Stimulated activated naive B cell treated with anti-CD40 and anti-IgM and Interleukin-4, amounts not matched to agents 10 μg/mL and 1 μg/mL and 100 μg/mL, for 72 hours (primary cell): ENCODE measurements around the gene TMEM253.

Source experiments
- ATAC-seq, 2 donors: fragments of 150-1000 bp; cut with Tn5 transposase; replicated peaks; 2 replicates each; pipeline ENCODE4 v1.10.0; 2021; ENCODE audit warnings: moderate library complexity in 1 of 2
- DNase-seq: peaks from one replicate; pipeline ENCODE4 v3.0.0; 2021
- H3K27ac Mint-ChIP-seq: one replicate; pipeline ENCODE4 v1.8.0; 2022; ENCODE audit warnings: mild to moderate bottlenecking, mixed read lengths
- H3K27me3 Mint-ChIP-seq, 2 donors: one replicate each; pipeline ENCODE4 v1.8.0; 2022; ENCODE audit warnings: mixed read lengths in 2 of 2
- H3K36me3 Mint-ChIP-seq, 2 donors: one replicate each; pipeline ENCODE4 v1.8.0; 2022; ENCODE audit warnings: mixed read lengths in 2 of 2, mild to moderate bottlenecking in 1 of 2
- H3K4me1 Mint-ChIP-seq, 2 donors: one replicate each; pipeline ENCODE4 v1.8.0; 2022; ENCODE audit warnings: mixed read lengths in 2 of 2, mild to moderate bottlenecking in 1 of 2
- H3K4me3 Mint-ChIP-seq, 2 donors: one replicate each; pipeline ENCODE4 v1.8.0; 2022; ENCODE audit warnings: mild to moderate bottlenecking in 2 of 2, mixed read lengths in 2 of 2, moderate library complexity in 1 of 2
- H3K9me3 Mint-ChIP-seq, 2 donors: one replicate each; pipeline ENCODE4 v1.8.0; 2022; ENCODE audit warnings: mixed read lengths in 2 of 2, mild to moderate bottlenecking in 1 of 2

Gene TMEM253

DNA sequence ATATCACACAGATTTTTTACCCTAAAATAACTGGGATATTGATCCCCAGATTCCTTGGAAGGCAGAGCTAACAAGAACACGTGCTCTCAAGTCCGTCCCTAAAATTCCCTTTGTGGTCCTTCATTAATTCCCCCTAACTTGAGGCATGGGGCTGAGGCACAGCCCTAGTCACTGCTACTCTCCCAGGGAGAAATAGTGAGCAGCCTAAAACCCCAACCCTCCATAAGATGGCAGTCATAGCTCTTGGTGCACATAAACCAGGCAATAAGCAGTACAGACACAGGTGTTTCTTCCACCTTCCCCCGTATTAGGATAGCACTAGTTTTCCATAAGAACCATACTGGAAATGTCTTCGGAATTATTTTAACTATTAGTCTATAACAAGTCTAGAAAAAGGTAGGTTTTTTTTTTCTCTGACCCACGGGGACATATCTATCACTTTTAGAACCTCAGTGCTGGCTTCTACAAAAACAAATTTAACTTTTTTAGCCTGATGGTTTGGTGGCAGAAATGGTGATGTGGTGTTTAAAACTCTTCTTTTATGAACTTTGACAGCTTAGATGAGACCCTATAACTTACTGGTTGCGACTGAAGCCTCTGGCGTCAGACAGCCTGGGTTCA is 33.9 kb upstream of the TMEM253 start:
- peaks cover 31 to 52% of the 10 kb centered on the region in 2 donors for H3K27me3 Mint-ChIP-seq
- no peak overlapping the region for H3K27ac Mint-ChIP-seq
- peaks cover 31 to 35% of the 10 kb centered on the region in 2 donors for H3K4me1 Mint-ChIP-seq
- H3K4me3 Mint-ChIP-seq: no peak overlapping the region
- H3K36me3 Mint-ChIP-seq: no peaks in the 10 kb centered on the region
- ATAC-seq (no peak), DNase-seq (no peak)
- H3K9me3 Mint-ChIP-seq: no peaks in the 10 kb centered on the region

DNA sequence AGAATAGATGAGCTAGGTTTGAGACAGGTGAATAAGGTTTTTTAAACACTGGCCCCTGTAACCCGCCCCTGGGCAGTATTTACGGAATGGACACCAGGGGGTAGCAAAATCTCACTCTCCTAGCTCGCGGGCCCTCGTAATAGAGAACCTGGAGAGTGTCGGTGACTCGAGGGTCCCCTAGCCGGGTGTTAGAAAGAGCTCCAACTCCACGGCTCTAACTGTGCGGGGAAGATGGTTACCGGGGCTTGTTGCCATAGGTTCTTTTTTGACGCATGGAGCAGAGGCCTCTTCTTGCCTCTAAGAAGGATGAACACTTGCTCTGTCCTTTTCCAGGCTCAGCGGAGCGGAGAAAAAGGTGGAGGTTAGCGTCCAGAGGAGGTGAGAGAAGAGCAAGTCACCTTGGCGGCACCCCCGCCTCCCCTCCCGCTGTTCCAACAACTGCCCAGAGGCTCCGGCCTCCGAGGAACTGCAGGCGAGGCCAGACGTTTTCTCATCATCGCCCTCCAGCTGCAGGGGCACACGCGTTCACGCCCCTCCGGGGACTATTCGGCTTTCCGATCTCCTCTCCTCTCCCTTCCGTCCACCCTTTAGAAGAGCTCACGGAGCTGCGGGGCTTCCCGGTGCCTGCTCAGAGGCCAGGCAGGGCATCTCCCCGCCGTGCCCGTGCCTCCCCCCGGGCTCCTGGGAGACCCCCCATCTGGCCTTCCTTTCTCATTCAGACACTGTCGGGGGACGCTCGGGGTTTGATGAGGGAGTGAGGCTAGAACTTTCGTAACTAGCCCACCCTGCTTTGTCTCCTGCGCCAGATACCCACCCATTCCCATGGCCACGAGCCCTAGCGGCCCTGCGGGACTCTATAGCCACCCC is 32.1 kb upstream of the TMEM253 start:
- Mint-ChIP-seq H3K27me3 (peaks cover 33 to 45% of the 10 kb centered on the region in 2 donors), H3K4me3 (peak overlapping the region; percentile 85 to 88), H3K9me3 (no peaks in the 10 kb centered on the region), H3K4me1 (peaks cover 41 to 42% of the 10 kb centered on the region in 2 donors), H3K27ac (no peak overlapping the region), H3K36me3 (no peaks in the 10 kb centered on the region)
- ATAC-seq: peak; percentile 41 to 47
- peak; percentile 43 for DNase-seq

DNA sequence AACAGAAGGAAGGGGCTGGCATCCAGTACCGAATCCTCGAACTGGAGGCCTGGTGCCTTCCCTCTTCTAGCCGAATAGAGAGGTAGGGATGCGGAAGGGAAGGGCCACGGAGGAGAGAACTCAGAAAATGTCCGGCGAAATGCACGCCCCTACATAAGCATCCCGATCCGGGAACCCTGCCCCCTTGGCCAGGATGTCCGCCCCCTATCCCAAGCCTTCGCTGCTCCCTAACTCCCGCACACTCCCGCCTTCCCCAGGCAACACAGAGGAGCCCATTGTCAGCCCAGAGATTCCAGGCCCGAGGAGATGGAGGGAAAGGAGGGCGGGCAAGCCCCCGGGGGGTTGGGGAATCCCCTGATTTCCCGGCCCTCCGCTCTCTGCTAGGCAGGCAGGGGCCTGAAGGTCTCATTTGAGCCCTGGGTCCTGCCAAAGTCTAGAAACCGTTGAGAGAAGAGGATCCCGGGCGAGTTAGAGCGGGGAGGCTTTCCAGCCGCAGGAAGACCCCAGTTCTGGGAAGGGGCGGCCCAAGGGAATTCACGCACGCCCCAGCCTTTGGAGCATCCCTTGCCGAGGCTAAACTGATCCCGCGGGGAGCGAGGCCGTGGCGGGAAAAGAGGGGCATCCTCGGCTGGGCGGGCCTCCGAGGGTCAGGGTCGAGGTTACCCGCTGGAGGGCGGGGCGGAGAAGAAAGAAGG is 31.3 kb upstream of the TMEM253 start:
- H3K4me1 Mint-ChIP-seq: peaks cover 41 to 42% of the 10 kb centered on the region in 2 donors
- peaks cover 33 to 43% of the 10 kb centered on the region in 2 donors for H3K27me3 Mint-ChIP-seq
- H3K36me3 Mint-ChIP-seq: no peaks in the 10 kb centered on the region
- DNase-seq: no peak
- ATAC-seq: no peak
- H3K4me3 Mint-ChIP-seq: peak overlapping the region; percentile 85 to 88
- no peaks in the 10 kb centered on the region for H3K9me3 Mint-ChIP-seq
- peak overlapping the region; percentile 27 for H3K27ac Mint-ChIP-seq

DNA sequence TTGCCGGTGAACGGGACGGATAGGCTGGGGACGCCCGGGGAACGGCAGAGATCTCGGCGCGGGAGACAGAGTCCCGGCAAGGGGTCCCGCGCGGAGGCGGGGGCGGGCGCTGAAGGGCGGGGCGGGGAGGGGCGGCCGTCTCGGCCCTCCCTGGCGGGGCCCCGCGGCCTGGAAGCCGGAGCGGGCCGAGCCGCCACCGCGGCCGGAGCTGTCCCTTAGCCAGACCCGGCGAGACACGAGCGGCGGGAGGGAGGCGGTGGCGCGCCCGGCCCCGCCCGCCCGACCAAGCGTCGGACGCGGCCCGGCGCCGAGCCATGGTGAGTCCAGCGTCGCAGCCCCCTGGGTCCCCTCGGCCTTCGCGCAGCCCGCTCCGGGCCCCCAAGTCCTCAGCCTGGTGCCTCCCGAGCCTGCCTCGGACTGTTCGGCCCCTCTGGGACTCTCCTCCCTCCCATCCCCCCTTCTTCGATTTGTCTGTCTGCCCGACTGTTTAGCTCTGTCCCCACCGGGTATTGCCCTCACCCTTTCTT is 30.7 kb upstream of the TMEM253 start, which contains the start of gene ARHGEF40:
Gene ARHGEF40, plus strand, starts transcription at position 222 of the 527 bp plus-strand sequence. Its CDS starts 93 bp downstream, at position 315.
- Mint-ChIP-seq H3K4me3 (peak within 1 kb of the TSS; percentile 88), H3K9me3 (no peaks in the 10 kb centered on the region), H3K4me1 (peaks cover 41 to 42% of the 10 kb centered on the region in 2 donors), H3K27ac (peak within 1 kb of the TSS; percentile 80), H3K36me3 (no peaks in the 10 kb centered on the region), H3K27me3 (peaks cover 31 to 37% of the 10 kb centered on the region in 2 donors)
- peak; percentile 1 to 8 for ATAC-seq
- peak; percentile 17 for DNase-seq

DNA sequence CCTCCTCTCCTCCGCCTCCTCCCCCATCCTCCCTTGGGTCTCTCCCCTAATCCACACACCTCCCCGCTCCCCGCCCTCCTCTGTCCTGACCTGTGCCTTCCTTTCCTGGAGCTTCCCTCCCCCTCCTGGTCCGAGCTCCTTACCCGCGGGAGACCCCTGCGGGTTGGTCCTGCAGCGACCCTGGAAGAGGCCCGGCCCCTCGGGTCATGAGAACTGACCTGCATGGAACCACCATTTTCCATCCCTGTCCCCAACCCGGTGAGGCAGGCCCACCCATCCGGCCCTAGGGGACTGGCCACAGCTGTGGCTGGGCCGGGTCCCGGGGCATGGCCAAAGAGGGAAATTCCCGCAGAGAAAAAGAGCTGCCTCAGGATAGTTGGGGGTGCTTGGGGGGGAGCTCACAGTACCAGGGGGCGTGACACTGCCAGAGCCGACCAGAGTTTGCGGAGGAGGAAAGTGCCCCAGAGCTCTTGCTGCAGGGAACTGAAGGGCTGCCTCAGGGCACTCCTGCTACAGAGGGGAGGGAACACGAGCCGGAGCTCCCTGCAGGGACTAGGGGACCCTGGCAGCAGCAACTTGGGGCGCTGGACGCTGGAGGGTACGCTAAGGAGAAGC is 30.1 kb upstream of the TMEM253 start:
- Mint-ChIP-seq H3K27ac (peak overlapping the region; percentile 80), H3K4me1 (peaks cover 41 to 42% of the 10 kb centered on the region in 2 donors), H3K4me3 (peak overlapping the region; percentile 87 to 88), H3K27me3 (peaks cover 26 to 32% of the 10 kb centered on the region in 2 donors), H3K36me3 (no peaks in the 10 kb centered on the region), H3K9me3 (no peaks in the 10 kb centered on the region)
- peak; percentile 52 to 53 for ATAC-seq
- no peak for DNase-seq

DNA sequence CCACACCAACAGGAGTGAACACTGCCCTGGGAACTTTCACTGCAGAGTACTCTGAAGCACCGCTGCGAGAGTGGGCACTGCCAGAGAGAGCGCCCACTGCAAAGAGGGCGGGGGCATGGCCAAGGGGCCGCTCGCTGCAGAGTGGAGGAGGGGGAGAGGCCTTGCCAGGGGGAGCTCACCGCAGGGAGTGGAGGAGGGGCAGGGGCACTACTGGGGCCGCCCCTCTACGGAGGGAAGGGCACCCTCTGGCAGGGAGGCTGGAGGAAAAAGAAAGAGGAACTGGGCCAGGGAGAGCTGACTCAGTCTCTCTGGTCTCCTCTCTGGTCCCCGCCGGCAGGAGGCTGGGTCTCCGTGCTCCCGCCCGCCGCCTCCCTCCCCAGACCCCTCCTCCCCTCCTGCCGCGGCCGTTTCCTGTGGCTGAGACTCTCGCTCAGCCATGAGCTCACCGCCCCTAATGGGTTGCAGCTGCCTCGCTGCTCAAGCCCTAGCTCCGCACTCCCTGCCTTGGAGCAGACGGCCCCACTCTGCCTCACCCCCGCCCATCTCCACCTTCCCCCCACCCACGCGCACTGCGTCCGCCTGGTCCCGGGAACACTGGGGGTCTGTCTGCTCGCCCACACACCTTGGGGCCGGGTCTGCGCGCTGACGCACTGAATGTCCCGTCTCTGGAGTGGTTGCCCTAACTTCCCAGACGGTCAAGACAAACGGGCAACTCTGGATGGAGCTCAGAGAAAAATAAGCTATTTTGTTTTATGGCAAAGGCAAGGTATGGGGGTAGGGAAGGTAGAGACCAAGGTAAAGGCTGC is 29.4 kb upstream of the TMEM253 start:
- no peaks in the 10 kb centered on the region for H3K9me3 Mint-ChIP-seq
- H3K4me3 Mint-ChIP-seq: peak overlapping the region; percentile 87 to 88
- ATAC-seq: peak; percentile 76 to 78
- peak; percentile 69 for DNase-seq
- H3K27me3 Mint-ChIP-seq: peaks cover 19 to 25% of the 10 kb centered on the region in 2 donors
- H3K4me1 Mint-ChIP-seq: peaks cover 42 to 43% of the 10 kb centered on the region in 2 donors
- H3K36me3 Mint-ChIP-seq: peaks cover 0 to 2% of the 10 kb centered on the region in 2 donors
- H3K27ac Mint-ChIP-seq: peak overlapping the region; percentile 77

DNA sequence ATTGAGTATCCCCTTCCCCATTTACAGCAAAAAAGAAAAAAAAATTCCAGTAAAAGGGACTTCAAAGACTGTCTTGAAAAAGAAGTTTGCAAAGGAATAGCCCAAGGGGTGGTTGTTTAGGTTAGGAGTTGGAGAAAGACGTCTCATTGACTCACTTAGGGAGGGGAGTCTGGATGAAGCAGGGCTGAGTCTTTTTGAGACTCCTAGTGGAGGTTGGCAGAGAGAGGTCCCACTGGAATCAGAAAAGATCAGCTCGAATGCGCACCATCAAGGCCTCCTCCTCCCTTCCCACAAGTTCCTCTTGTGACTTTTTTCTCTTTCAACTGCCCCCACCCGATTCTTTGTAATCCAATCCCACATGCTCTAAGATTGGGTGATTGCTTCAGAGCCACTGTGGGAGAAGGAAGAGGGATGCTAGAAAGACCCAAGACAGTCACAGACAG is 28.8 kb upstream of the TMEM253 start:
- Mint-ChIP-seq H3K27ac (peak overlapping the region; percentile 77), H3K4me1 (peaks cover 42 to 43% of the 10 kb centered on the region in 2 donors), H3K4me3 (peak overlapping the region; percentile 87 to 88), H3K27me3 (peaks cover 15 to 19% of the 10 kb centered on the region in 2 donors), H3K36me3 (peaks cover 0 to 2% of the 10 kb centered on the region in 2 donors), H3K9me3 (no peaks in the 10 kb centered on the region)
- DNase-seq: no peak
- no peak for ATAC-seq

DNA sequence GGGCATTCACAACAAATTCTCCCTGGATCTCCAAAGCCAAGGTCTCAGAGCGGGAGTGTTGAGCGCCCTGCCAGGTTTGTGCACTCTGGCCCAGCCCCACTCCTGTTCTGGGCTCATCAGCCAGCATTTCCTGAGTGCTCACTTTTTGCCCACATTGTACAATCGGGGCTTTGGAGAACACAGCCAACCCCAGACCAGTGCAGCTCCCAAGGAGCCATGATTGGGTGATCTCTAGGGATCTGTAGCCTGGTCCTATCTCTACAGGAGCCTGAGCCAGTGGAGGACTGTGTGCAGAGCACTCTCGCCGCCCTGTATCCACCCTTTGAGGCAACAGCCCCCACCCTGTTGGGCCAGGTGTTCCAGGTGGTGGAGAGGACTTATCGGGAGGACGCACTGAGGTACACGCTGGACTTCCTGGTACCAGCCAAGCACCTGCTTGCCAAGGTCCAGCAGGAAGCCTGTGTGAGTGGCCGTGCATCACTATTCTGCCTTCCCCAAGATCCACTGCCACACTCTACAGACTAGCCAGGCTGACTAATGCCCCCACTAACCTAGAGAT is 28.0 kb upstream of the TMEM253 start:
- no peaks in the 10 kb centered on the region for H3K9me3 Mint-ChIP-seq
- no peak overlapping the region for H3K27ac Mint-ChIP-seq
- peaks cover 0 to 2% of the 10 kb centered on the region in 2 donors for H3K36me3 Mint-ChIP-seq
- peaks cover 10 to 18% of the 10 kb centered on the region in 2 donors for H3K27me3 Mint-ChIP-seq
- peaks cover 46 to 48% of the 10 kb centered on the region in 2 donors for H3K4me1 Mint-ChIP-seq
- ATAC-seq: no peak
- no peak for DNase-seq
- no peak overlapping the region for H3K4me3 Mint-ChIP-seq

DNA sequence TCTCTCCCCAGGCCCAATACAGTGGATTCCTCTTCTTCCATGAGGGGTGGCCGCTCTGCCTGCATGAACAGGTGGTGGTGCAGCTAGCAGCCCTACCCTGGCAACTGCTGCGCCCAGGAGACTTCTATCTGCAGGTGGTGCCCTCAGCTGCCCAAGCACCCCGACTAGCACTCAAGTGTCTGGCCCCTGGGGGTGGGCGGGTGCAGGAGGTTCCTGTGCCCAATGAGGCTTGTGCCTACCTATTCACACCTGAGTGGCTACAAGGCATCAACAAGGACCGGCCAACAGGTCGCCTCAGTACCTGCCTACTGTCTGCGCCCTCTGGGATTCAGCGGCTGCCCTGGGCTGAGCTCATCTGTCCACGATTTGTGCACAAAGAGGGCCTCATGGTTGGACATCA is 26.9 kb upstream of the TMEM253 start:
- H3K9me3 Mint-ChIP-seq: no peaks in the 10 kb centered on the region

DNA sequence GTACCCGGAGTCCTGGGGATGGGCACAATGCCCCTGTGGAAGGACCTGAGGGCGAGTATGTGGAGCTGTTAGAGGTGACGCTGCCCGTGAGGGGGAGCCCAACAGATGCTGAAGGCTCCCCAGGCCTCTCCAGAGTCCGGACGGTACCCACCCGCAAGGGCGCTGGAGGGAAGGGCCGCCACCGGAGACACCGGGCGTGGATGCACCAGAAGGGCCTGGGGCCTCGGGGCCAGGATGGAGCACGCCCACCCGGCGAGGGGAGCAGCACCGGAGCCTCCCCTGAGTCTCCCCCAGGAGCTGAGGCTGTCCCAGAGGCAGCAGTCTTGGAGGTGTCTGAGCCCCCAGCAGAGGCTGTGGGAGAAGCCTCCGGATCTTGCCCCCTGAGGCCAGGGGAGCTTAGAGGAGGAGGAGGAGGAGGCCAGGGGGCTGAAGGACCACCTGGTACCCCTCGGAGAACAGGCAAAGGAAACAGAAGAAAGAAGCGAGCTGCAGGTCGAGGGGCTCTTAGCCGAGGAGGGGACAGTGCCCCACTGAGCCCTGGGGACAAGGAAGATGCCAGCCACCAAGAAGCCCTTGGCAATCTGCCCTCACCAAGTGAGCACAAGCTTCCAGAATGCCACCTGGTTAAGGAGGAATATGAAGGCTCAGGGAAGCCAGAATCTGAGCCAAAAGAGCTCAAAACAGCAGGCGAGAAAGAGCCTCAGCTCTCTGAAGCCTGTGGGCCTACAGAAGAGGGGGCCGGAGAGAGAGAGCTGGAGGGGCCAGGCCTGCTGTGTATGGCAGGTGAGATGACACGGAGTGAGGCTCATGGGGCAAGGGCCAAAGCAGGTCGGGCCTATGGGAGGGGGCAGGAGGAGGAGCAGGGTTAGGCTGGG is 26.2 kb upstream of the TMEM253 start:
- H3K27ac Mint-ChIP-seq: peak overlapping the region; percentile 49

More for the DNA sequence above, 26.9 kb upstream of the TMEM253 start:
- peaks cover 5 to 9% of the 10 kb centered on the region in 2 donors for H3K27me3 Mint-ChIP-seq
- no peak overlapping the region for H3K4me3 Mint-ChIP-seq
- peaks cover 41 to 44% of the 10 kb centered on the region in 2 donors for H3K4me1 Mint-ChIP-seq
- DNase-seq: no peak
- H3K36me3 Mint-ChIP-seq: peaks cover 0 to 2% of the 10 kb centered on the region in 2 donors
- ATAC-seq: no peak
- H3K27ac Mint-ChIP-seq: no peak overlapping the region

DNA sequence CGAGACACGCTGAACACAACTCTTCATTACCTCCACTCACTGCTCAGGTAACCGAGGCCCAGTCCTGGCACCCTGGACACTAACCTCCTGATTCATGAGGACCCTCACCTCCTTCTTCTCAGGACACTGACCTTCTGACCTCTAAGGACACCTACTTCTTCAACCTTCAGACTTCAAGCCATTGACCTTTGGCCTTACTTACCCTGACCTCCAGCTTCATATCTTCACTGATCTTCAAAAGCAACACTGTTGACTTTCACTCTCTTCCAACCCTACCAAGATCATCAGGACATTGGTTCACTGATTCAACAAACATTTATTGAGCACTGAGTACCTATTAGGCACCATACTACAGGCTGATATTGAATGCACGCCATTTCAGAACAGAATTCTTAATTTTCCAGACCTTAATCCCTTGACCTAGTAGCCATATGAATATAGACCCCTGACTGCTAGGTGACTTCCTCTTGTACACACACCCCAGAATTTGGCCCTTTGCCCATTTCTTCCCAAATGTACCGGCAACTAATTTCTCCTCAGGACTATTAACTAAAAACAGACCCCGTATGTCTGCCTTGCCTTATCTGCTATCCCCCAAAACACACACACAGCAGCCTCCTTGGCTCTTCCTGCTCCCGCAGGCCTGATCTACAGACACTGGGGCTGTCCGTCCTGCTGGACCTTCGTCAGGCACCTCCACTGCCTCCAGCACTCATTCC is 25.0 kb upstream of the TMEM253 start:
- DNase-seq (no peak), ATAC-seq (no peak)
- Mint-ChIP-seq H3K9me3 (no peaks in the 10 kb centered on the region), H3K27me3 (peaks cover 5 to 6% of the 10 kb centered on the region in 2 donors), H3K4me1 (peaks cover 27 to 28% of the 10 kb centered on the region in 2 donors), H3K36me3 (peaks cover 0 to 2% of the 10 kb centered on the region in 2 donors), H3K4me3 (no peak overlapping the region), H3K27ac (no peak overlapping the region)

More for the DNA sequence above, 26.2 kb upstream of the TMEM253 start:
- H3K4me3 Mint-ChIP-seq: no peak overlapping the region
- H3K27me3 Mint-ChIP-seq: peaks cover 2 to 5% of the 10 kb centered on the region in 2 donors
- no peak for DNase-seq
- no peak for ATAC-seq
- peaks cover 35 to 36% of the 10 kb centered on the region in 2 donors for H3K4me1 Mint-ChIP-seq
- no peaks in the 10 kb centered on the region for H3K9me3 Mint-ChIP-seq
- peaks cover 0 to 2% of the 10 kb centered on the region in 2 donors for H3K36me3 Mint-ChIP-seq
